ENCODE measurements around the gene GREB1L.
"Not testable (repeated sequence)": the region's sequence is repeated elsewhere in the genome, so short reads cannot be mapped to it uniquely, and the experiment has no call there.

Gene GREB1L

GRCh38 chr18:21272016-21272579, 30.1 kb downstream of the GREB1L start:
- TF ChIP-seq CTCF (IDR thresholded peaks at IDR 0.05) = no peak
- DNase-seq (ENCODE audit: low spot score) = no peak
- H3K4me3 ChIP-seq = no peak overlapping the region
- no peak overlapping the region for H3K27ac ChIP-seq

GRCh38 chr18:21273568-21273967, 31.5 kb downstream of the GREB1L start:
- DNase-seq (ENCODE audit: low spot score) = no peak
- Histone ChIP-seq H3K4me3 (no peak overlapping the region), H3K27ac (no peak overlapping the region)
- no peak for TF ChIP-seq CTCF (IDR thresholded peaks at IDR 0.05)

GRCh38 chr18:21275645-21276044, 33.6 kb downstream of the GREB1L start:
- no peak overlapping the region for H3K27ac ChIP-seq
- no peak overlapping the region for H3K4me3 ChIP-seq
- TF ChIP-seq CTCF (IDR thresholded peaks at IDR 0.05) = no peak
- no peak for DNase-seq (ENCODE audit: low spot score)

- Histone ChIP-seq H3K4me3 (no peak overlapping the region), H3K27ac (no peak overlapping the region)
- no peak for DNase-seq (ENCODE audit: low spot score)
- no peak for TF ChIP-seq CTCF (IDR thresholded peaks at IDR 0.05)
Measured at GRCh38 chr18:21277578-21277977, 35.5 kb downstream of the GREB1L start.

- not testable (repeated sequence) for H3K27ac ChIP-seq; H3K4me3 ChIP-seq; DNase-seq (ENCODE audit: low spot score)
Measured at GRCh38 chr18:21278218-21278617, 36.2 kb downstream of the GREB1L start.

GRCh38 chr18:21281603-21282002, 39.6 kb downstream of the GREB1L start:
- Histone ChIP-seq H3K27ac (no peak overlapping the region), H3K4me3 (no peak overlapping the region)
- no peak for DNase-seq (ENCODE audit: low spot score)
- no peak for TF ChIP-seq CTCF (IDR thresholded peaks at IDR 0.05)

- TF ChIP-seq CTCF (IDR thresholded peaks at IDR 0.05) = no peak
- no peak for DNase-seq (ENCODE audit: low spot score)
Measured at GRCh38 chr18:21284540-21284939, 42.5 kb downstream of the GREB1L start.

GRCh38 chr18:21289827-21290226, 47.8 kb downstream of the GREB1L start:
- no peak for TF ChIP-seq CTCF (IDR thresholded peaks at IDR 0.05)
- Histone ChIP-seq H3K27ac (no peak overlapping the region), H3K4me3 (no peak overlapping the region)
- DNase-seq (ENCODE audit: low spot score) = no peak

More at GRCh38 chr18:21284540-21284939, 42.5 kb downstream of the GREB1L start:
- Histone ChIP-seq H3K4me3 (no peak overlapping the region), H3K27ac (no peak overlapping the region)

All from coronary artery (tissue), 2 donors.